Thoracic aorta (tissue), 2 donors: ENCODE measurements around the gene MRTFB. TPM values are rescaled to one million over a fixed set of nuclear protein-coding genes. Genes with fewer than 3 reads are reported as not detected.

ENCODE experiments used
- ATAC-seq: fragments of 150-250 bp; one replicate; pipeline ENCODE4 v1.8.0; 2017; ENCODE audit warnings: low read depth; ENCODE audit not compliant: insufficient number of reproducible peaks, low FRiP score
- DNase-seq: peaks from one replicate; pipeline ENCODE4 v3.0.0-alpha.2; 2020; ENCODE audit warnings: low spot score
- H3K27ac ChIP-seq, 2 donors: fragments of 200-600 bp; sonication (generic); 1 replicate in 1 of 2; 2 replicates in 1 of 2; pipeline ENCODE4 v1.5.1; 2016; ENCODE audit warnings: mild to moderate bottlenecking in 2 of 2, moderate library complexity in 2 of 2
- H3K27me3 ChIP-seq: fragments of 200-600 bp; sonication (generic); replicated peaks from 2 replicates; pipeline ENCODE4 v1.6.0; 2016; ENCODE audit warnings: mild to moderate bottlenecking; ENCODE audit not compliant: insufficient read depth
- H3K36me3 ChIP-seq: fragments of 200-600 bp; sonication (generic); one replicate; pipeline ENCODE4 v1.5.1; 2016
- H3K4me1 ChIP-seq, 2 donors: fragments of 200-600 bp; sonication (generic); 1 replicate in 1 of 2; 2 replicates in 1 of 2; pipeline versions ENCODE4 v1.5.1 to v1.6.0; 2016; ENCODE audit warnings: low read depth in 2 of 2, mild to moderate bottlenecking in 1 of 2; ENCODE audit not compliant: control insufficient read depth in 1 of 2
- H3K4me3 ChIP-seq: fragments of 200-600 bp; sonication (generic); 2 replicates; pipeline ENCODE4 v1.5.1; 2016; ENCODE audit warnings: mild to moderate bottlenecking
- H3K9me3 ChIP-seq: fragments of 200-600 bp; sonication (generic); 2 replicates; pipeline ENCODE4 v1.5.1; 2016
- total RNA-seq, 2 donors: library from RNA; depleted of rRNA; stranded (reverse); fragments of >200 nt; gene quantifications; one replicate each; pipeline versions ENCODE4 v1.1.0 to v1.2.3, GENCODE V29; 2016
- TF ChIP-seq, protein P1 (sequence below): fragments of 200-600 bp; sonication (generic); IDR thresholded peaks from one replicate; pipeline ENCODE4 v1.5.1; 2019; ENCODE audit warnings: antibody characterized with exemption

The MRTFB gene
- total RNA-seq, 2 donors from 2014 or later: 38.0 to 73.8 TPM

DNA sequence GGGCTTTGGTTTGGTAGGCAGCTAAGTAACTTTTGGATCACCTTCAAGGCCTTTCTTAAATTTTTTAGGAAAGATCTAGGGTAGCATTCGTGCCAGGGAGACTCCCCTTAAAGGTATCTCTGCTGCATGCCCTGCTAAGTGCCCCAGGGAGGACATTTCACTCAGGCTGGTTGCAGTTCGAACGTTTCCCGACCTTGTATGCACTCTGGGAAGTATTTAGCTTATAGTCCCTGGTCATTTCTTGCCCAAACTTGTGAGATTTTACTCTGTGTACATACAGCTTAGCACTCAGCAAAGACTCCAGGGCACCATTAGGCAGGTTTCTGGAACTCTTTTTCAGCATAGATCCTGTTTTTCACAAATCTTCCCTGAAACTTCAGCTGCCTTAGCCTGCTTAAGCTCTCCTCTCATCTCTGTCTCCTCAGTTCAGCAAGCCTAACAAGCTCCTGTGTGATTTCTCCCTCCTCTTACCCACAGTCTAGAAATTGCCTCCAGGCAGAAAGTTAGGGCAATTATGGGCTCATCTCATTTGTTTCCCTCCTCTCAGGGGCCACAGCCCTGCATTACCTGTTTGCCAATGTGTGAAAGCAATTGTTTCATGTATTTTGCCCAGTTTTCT is 84.6 kb downstream of the MRTFB start:
- TF ChIP-seq, protein P1, sequence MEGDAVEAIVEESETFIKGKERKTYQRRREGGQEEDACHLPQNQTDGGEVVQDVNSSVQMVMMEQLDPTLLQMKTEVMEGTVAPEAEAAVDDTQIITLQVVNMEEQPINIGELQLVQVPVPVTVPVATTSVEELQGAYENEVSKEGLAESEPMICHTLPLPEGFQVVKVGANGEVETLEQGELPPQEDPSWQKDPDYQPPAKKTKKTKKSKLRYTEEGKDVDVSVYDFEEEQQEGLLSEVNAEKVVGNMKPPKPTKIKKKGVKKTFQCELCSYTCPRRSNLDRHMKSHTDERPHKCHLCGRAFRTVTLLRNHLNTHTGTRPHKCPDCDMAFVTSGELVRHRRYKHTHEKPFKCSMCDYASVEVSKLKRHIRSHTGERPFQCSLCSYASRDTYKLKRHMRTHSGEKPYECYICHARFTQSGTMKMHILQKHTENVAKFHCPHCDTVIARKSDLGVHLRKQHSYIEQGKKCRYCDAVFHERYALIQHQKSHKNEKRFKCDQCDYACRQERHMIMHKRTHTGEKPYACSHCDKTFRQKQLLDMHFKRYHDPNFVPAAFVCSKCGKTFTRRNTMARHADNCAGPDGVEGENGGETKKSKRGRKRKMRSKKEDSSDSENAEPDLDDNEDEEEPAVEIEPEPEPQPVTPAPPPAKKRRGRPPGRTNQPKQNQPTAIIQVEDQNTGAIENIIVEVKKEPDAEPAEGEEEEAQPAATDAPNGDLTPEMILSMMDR: no peak
- no peaks in the 10 kb centered on the region for H3K27me3 ChIP-seq
- H3K4me1 ChIP-seq: peaks cover 30 to 38% of the 10 kb centered on the region in 2 donors
- peak overlapping the region; percentile 18 to 19 for H3K27ac ChIP-seq
- no peaks in the 10 kb centered on the region for H3K9me3 ChIP-seq
- H3K4me3 ChIP-seq: no peak overlapping the region
- H3K36me3 ChIP-seq: no peaks in the 10 kb centered on the region
- DNase-seq: no peak
- no peak for ATAC-seq

GRCh38 chr16:14164916-14165662 is 94.0 kb downstream of the MRTFB start:
- ATAC-seq: no peak
- TF ChIP-seq, protein P1: no peak
- no peak for DNase-seq
- H3K36me3 ChIP-seq: no peaks in the 10 kb centered on the region
- no peaks in the 10 kb centered on the region for H3K9me3 ChIP-seq
- H3K27me3 ChIP-seq: no peaks in the 10 kb centered on the region
- H3K27ac ChIP-seq: no peak overlapping the region
- peaks cover 9 to 15% of the 10 kb centered on the region in 2 donors for H3K4me1 ChIP-seq
- no peak overlapping the region for H3K4me3 ChIP-seq

DNA sequence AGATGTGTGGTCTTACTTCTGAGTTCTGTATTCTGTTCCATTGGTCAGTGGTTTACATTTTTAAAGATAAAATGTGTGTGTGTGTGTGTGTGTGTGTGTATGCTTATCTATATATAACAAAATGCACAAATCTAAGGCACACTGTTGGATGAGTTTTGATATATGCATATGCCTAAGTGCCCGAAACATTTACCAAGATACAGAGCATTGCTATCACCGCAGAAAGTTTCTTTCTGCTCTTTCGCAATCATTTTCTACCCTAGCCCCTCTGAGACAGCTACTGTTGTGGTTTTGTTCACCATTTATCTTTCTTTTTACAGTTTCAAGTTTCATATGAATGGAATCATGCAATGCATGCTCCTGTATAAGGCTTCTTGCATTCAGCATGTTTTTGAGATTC is 97.0 kb downstream of the MRTFB start:
- Histone ChIP-seq H3K27ac (no peak overlapping the region), H3K4me3 (no peak overlapping the region), H3K9me3 (no peaks in the 10 kb centered on the region), H3K36me3 (no peaks in the 10 kb centered on the region), H3K27me3 (no peaks in the 10 kb centered on the region), H3K4me1 (no peaks in the 10 kb centered on the region)
- TF ChIP-seq, protein P1: no peak
- DNase-seq (no peak), ATAC-seq (no peak)

- no peaks in the 10 kb centered on the region for H3K27me3 ChIP-seq
- H3K27ac ChIP-seq: no peak overlapping the region
- H3K9me3 ChIP-seq: no peaks in the 10 kb centered on the region
- H3K36me3 ChIP-seq: no peaks in the 10 kb centered on the region
- H3K4me1 ChIP-seq: no peaks in the 10 kb centered on the region
- ATAC-seq (no peak), DNase-seq (no peak)
- TF ChIP-seq, protein P1: no peak
- no peak overlapping the region for H3K4me3 ChIP-seq
Observed at GRCh38 chr16:14172200-14172809, 101.2 kb downstream of the MRTFB start.

DNA sequence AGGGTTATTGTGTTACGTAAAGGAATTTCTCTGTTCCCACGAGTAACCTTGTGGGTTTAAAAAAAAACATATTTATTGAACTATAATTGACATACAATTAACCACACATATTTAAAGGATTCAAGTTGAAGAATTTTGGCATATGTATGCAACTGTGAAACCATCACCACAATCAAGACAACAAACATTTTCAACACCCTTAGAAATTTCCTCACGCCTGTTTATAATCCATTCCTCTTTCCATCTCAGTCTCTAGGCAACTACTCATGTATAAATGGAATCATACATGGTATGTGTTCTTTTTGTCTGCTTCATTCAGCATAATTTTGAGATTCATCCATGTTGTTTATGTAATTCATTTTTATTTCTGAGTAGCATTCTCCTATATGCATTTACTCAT is 104.0 kb downstream of the MRTFB start:
- Histone ChIP-seq H3K4me1 (no peaks in the 10 kb centered on the region), H3K27me3 (no peaks in the 10 kb centered on the region), H3K9me3 (no peaks in the 10 kb centered on the region), H3K27ac (no peak overlapping the region), H3K36me3 (no peaks in the 10 kb centered on the region), H3K4me3 (no peak overlapping the region)
- TF ChIP-seq, protein P1: no peak
- no peak for ATAC-seq
- no peak for DNase-seq
